Measurements from ENCODE around the gene OPRM1. TPM values are rescaled to one million over a fixed set of nuclear protein-coding genes. Genes with fewer than 3 reads are reported as not detected.

OPRM1 gene
- total RNA-seq, 2 donors from 2014 or later = 3.1 TPM; not detected in 1

- DNase-seq = no peak
- Histone ChIP-seq H3K4me1 (no peaks in the 10 kb centered on the region), H3K27me3 (no peaks in the 10 kb centered on the region), H3K9me3 (no peaks in the 10 kb centered on the region), H3K36me3 (replicated peaks in 1 of 2; ENCODE audit: insufficient read depth in 1 of 2, low read depth in 2 of 2) (no peaks in the 10 kb centered on the region), H3K27ac (no peak overlapping the region), H3K4me3 (no peak overlapping the region)
- no peak for ATAC-seq
- 82 to 86% methylated on average over 7 of the region's 7 CpGs for WGBS, 2 donors
- TF ChIP-seq CTCF (IDR thresholded peaks at IDR 0.05) = no peak
- no peak for TF ChIP-seq POLR2A (IDR thresholded peaks at IDR 0.05)
- intact Hi-C loops (cut with DNase I) = no loop called here
These were observed 222.8 kb downstream of the OPRM1 start for GRCh38 chr6:154261688-154262397.

- ATAC-seq (no peak), DNase-seq (no peak)
- H3K27ac ChIP-seq = no peak overlapping the region
- no peaks in the 10 kb centered on the region for H3K9me3 ChIP-seq
- no peak overlapping the region for H3K4me3 ChIP-seq
- H3K36me3 ChIP-seq (replicated peaks in 1 of 2; ENCODE audit: insufficient read depth in 1 of 2, low read depth in 2 of 2) = no peaks in the 10 kb centered on the region
- TF ChIP-seq POLR2A (IDR thresholded peaks at IDR 0.05) (no peak), CTCF (IDR thresholded peaks at IDR 0.05) (no peak)
- no peaks in the 10 kb centered on the region for H3K4me1 ChIP-seq
- H3K27me3 ChIP-seq = no peaks in the 10 kb centered on the region
- intact Hi-C loops (cut with DNase I) = no loop called here
These were observed 227.6 kb downstream of the OPRM1 start for GRCh38 chr6:154266560-154267099.

- ATAC-seq (no peak), DNase-seq (no peak)
- intact Hi-C loops (cut with DNase I) = no loop called here
- Histone ChIP-seq H3K4me1 (no peaks in the 10 kb centered on the region), H3K27me3 (no peaks in the 10 kb centered on the region), H3K36me3 (replicated peaks in 1 of 2; ENCODE audit: insufficient read depth in 1 of 2, low read depth in 2 of 2) (no peaks in the 10 kb centered on the region), H3K27ac (no peak overlapping the region), H3K9me3 (no peaks in the 10 kb centered on the region), H3K4me3 (no peak overlapping the region)
- TF ChIP-seq CTCF (IDR thresholded peaks at IDR 0.05) = no peak
- TF ChIP-seq POLR2A (IDR thresholded peaks at IDR 0.05) = no peak
- 61 to 70% methylated on average over 2 to 3 of the region's 3 CpGs for WGBS, 2 donors
These were observed 228.6 kb downstream of the OPRM1 start for GRCh38 chr6:154267508-154268106.

GRCh38 chr6:154268486-154268885 lies 229.4 kb downstream of the OPRM1 start:
- H3K4me1 ChIP-seq = no peaks in the 10 kb centered on the region
- no peak for DNase-seq
- no peaks in the 10 kb centered on the region for H3K27me3 ChIP-seq
- H3K4me3 ChIP-seq = no peak overlapping the region
- no peak for ATAC-seq
- no peak overlapping the region for H3K27ac ChIP-seq
- H3K9me3 ChIP-seq = no peaks in the 10 kb centered on the region
- intact Hi-C loops (cut with DNase I) = no loop called here
- WGBS, 2 donors = 84 to 88% methylated on average over 3 of the region's 3 CpGs
- TF ChIP-seq POLR2A (IDR thresholded peaks at IDR 0.05) (no peak), CTCF (IDR thresholded peaks at IDR 0.05) (no peak)
- H3K36me3 ChIP-seq (replicated peaks in 1 of 2; ENCODE audit: insufficient read depth in 1 of 2, low read depth in 2 of 2) = no peaks in the 10 kb centered on the region

All from body of pancreas (tissue), 4 donors.